Measurements from ENCODE around the gene DNHD1.

The DNHD1 gene

GRCh38 chr11:6456361-6457073 is 40.6 kb upstream of the DNHD1 start:
- no peak overlapping the region for H3K4me3 ChIP-seq (replicated peaks; ENCODE audit: low read depth, low read length)
- no peak for TF ChIP-seq CTCF (IDR thresholded peaks at IDR 0.05; ENCODE audit: low read length, missing control alignments)
- no peak for DNase-seq (ENCODE audit: low read depth)

- DNase-seq (ENCODE audit: low read depth) = no peak
- no peak overlapping the region for H3K4me3 ChIP-seq (replicated peaks; ENCODE audit: low read depth, low read length)
- no peak for TF ChIP-seq CTCF (IDR thresholded peaks at IDR 0.05; ENCODE audit: low read length, missing control alignments)
These were observed 39.3 kb upstream of the DNHD1 start for GRCh38 chr11:6457581-6458320.

- no peak for TF ChIP-seq CTCF (IDR thresholded peaks at IDR 0.05; ENCODE audit: low read length, missing control alignments)
- no peak overlapping the region for H3K4me3 ChIP-seq (replicated peaks; ENCODE audit: low read depth, low read length)
- no peak for DNase-seq (ENCODE audit: low read depth)
These were observed 38.6 kb upstream of the DNHD1 start for GRCh38 chr11:6458352-6459098.

GRCh38 chr11:6459099-6459450 is 38.0 kb upstream of the DNHD1 start:
- no peak for TF ChIP-seq CTCF (IDR thresholded peaks at IDR 0.05; ENCODE audit: low read length, missing control alignments)
- DNase-seq (ENCODE audit: low read depth) = no peak
- H3K4me3 ChIP-seq (replicated peaks; ENCODE audit: low read depth, low read length) = no peak overlapping the region

GRCh38 chr11:6468712-6469495 is 28.2 kb upstream of the DNHD1 start:
- TF ChIP-seq CTCF (IDR thresholded peaks at IDR 0.05; ENCODE audit: low read length, missing control alignments) = no peak
- peak; percentile 95 for DNase-seq (ENCODE audit: low read depth)
- H3K4me3 ChIP-seq (replicated peaks; ENCODE audit: low read depth, low read length) = no peak overlapping the region

- no peak for TF ChIP-seq CTCF (IDR thresholded peaks at IDR 0.05; ENCODE audit: low read length, missing control alignments)
- no peak overlapping the region for H3K4me3 ChIP-seq (replicated peaks; ENCODE audit: low read depth, low read length)
- no peak for DNase-seq (ENCODE audit: low read depth)
These were observed 27.5 kb upstream of the DNHD1 start for GRCh38 chr11:6469599-6469998.

All from fibroblast of pulmonary artery (primary cell).